DOHH2 (cell line): ENCODE results near the gene NSMCE4A.

Experiments used
- CTCF ChIP-seq: fragments of 200-600 bp; sonication (generic); IDR thresholded peaks from one replicate; pipeline ENCODE4 v1.5.1; 2014; ENCODE audit warnings: antibody characterized with exemption, mild to moderate bottlenecking, low read depth, low read length; ENCODE audit not compliant: poor library complexity, severe bottlenecking
- EZH2phosphoT487 ChIP-seq: fragments of 200-600 bp; sonication (generic); IDR thresholded peaks from 2 replicates; pipeline ENCODE4 v1.6.1; 2017; ENCODE audit warnings: borderline replicate concordance, mild to moderate bottlenecking, antibody characterized with exemption, low read length, moderate library complexity, mixed read lengths

- TF ChIP-seq CTCF (no peak), EZH2phosphoT487 (no peak)
Observed at GRCh38 chr10:122001698-122002097, 26.7 kb upstream of the NSMCE4A start.
